ENCODE results near the gene FBXO28.

Gene FBXO28

GRCh38 chr1:224096773-224097172, 17.1 kb upstream of the FBXO28 start:
- no peaks in the 10 kb centered on the region for H3K27me3 ChIP-seq (ENCODE audit: insufficient read depth, low read length)
- H3K9ac ChIP-seq (ENCODE audit: low read depth, low read length): no peak overlapping the region
- H3K4me1 ChIP-seq (ENCODE audit: insufficient read depth, low read length): no peaks in the 10 kb centered on the region
- no peak overlapping the region for H3K4me3 ChIP-seq (ENCODE audit: low read length)
- no peaks in the 10 kb centered on the region for H3K9me3 ChIP-seq (ENCODE audit: insufficient read depth, low read depth, low read length)
- no peak overlapping the region for H3K27ac ChIP-seq (ENCODE audit: low read length)
- no peaks in the 10 kb centered on the region for H3K36me3 ChIP-seq (ENCODE audit: insufficient read depth, low read depth, low read length)

- Histone ChIP-seq H3K4me3 (ENCODE audit: low read length) (no peak overlapping the region), H3K27ac (ENCODE audit: low read length) (no peak overlapping the region)
Observed at GRCh38 chr1:224098007-224098406, 15.9 kb upstream of the FBXO28 start.

GRCh38 chr1:224106568-224107281, 7.2 kb upstream of the FBXO28 start:
- Histone ChIP-seq H3K9me3 (ENCODE audit: insufficient read depth, low read depth, low read length) (no peaks in the 10 kb centered on the region), H3K9ac (ENCODE audit: low read depth, low read length) (peak overlapping the region; percentile 39; the same call in 1 of the 2 replicates), H3K27me3 (ENCODE audit: insufficient read depth, low read length) (no peaks in the 10 kb centered on the region), H3K4me3 (ENCODE audit: low read length) (no peak overlapping the region), H3K27ac (ENCODE audit: low read length) (no peak overlapping the region), H3K36me3 (ENCODE audit: insufficient read depth, low read depth, low read length) (no peaks in the 10 kb centered on the region), H3K4me1 (ENCODE audit: insufficient read depth, low read length) (no peaks in the 10 kb centered on the region)

More at GRCh38 chr1:224098007-224098406, 15.9 kb upstream of the FBXO28 start:
- Histone ChIP-seq H3K9ac (ENCODE audit: low read depth, low read length) (no peak overlapping the region), H3K9me3 (ENCODE audit: insufficient read depth, low read depth, low read length) (no peaks in the 10 kb centered on the region), H3K27me3 (ENCODE audit: insufficient read depth, low read length) (no peaks in the 10 kb centered on the region), H3K36me3 (ENCODE audit: insufficient read depth, low read depth, low read length) (no peaks in the 10 kb centered on the region), H3K4me1 (ENCODE audit: insufficient read depth, low read length) (no peaks in the 10 kb centered on the region)

- Histone ChIP-seq H3K4me3 (ENCODE audit: low read length) (no peak overlapping the region), H3K27ac (ENCODE audit: low read length) (no peak overlapping the region), H3K4me1 (ENCODE audit: insufficient read depth, low read length) (no peaks in the 10 kb centered on the region), H3K36me3 (ENCODE audit: insufficient read depth, low read depth, low read length) (no peaks in the 10 kb centered on the region), H3K9me3 (ENCODE audit: insufficient read depth, low read depth, low read length) (no peaks in the 10 kb centered on the region), H3K27me3 (ENCODE audit: insufficient read depth, low read length) (no peaks in the 10 kb centered on the region), H3K9ac (ENCODE audit: low read depth, low read length) (no peak overlapping the region)
Observed at GRCh38 chr1:224107282-224107625, 6.7 kb upstream of the FBXO28 start.

- no peak overlapping the region for H3K27ac ChIP-seq (ENCODE audit: low read length)
- no peak overlapping the region for H3K4me3 ChIP-seq (ENCODE audit: low read length)
- no peaks in the 10 kb centered on the region for H3K36me3 ChIP-seq (ENCODE audit: insufficient read depth, low read depth, low read length)
- no peaks in the 10 kb centered on the region for H3K27me3 ChIP-seq (ENCODE audit: insufficient read depth, low read length)
- H3K4me1 ChIP-seq (ENCODE audit: insufficient read depth, low read length): peaks cover 5% of the 10 kb centered on the region; the same call in 1 of the 2 replicates
- no peak overlapping the region for H3K9ac ChIP-seq (ENCODE audit: low read depth, low read length)
- no peaks in the 10 kb centered on the region for H3K9me3 ChIP-seq (ENCODE audit: insufficient read depth, low read depth, low read length)
Observed at GRCh38 chr1:224108991-224109390, 4.9 kb upstream of the FBXO28 start.

- no peaks in the 10 kb centered on the region for H3K36me3 ChIP-seq (ENCODE audit: insufficient read depth, low read depth, low read length)
- H3K4me3 ChIP-seq (ENCODE audit: low read length): no peak overlapping the region
- H3K9me3 ChIP-seq (ENCODE audit: insufficient read depth, low read depth, low read length): no peaks in the 10 kb centered on the region
- peaks cover 5% of the 10 kb centered on the region; the same call in 1 of the 2 replicates for H3K4me1 ChIP-seq (ENCODE audit: insufficient read depth, low read length)
- no peak overlapping the region for H3K9ac ChIP-seq (ENCODE audit: low read depth, low read length)
- no peaks in the 10 kb centered on the region for H3K27me3 ChIP-seq (ENCODE audit: insufficient read depth, low read length)
- H3K27ac ChIP-seq (ENCODE audit: low read length): no peak overlapping the region
Observed at GRCh38 chr1:224109981-224110380, 3.9 kb upstream of the FBXO28 start.

GRCh38 chr1:224113005-224113404, 906 bp upstream of the FBXO28 start:
- H3K27me3 ChIP-seq (ENCODE audit: insufficient read depth, low read length): no peaks in the 10 kb centered on the region
- peaks cover 20% of the 10 kb centered on the region for H3K4me1 ChIP-seq (ENCODE audit: insufficient read depth, low read length)
- H3K36me3 ChIP-seq (ENCODE audit: insufficient read depth, low read depth, low read length): peaks cover 6% of the 10 kb centered on the region; the same call in 1 of the 2 replicates
- H3K4me3 ChIP-seq (ENCODE audit: low read length): no peak overlapping the region
- H3K9me3 ChIP-seq (ENCODE audit: insufficient read depth, low read depth, low read length): no peaks in the 10 kb centered on the region
- H3K27ac ChIP-seq (ENCODE audit: low read length): no peak overlapping the region
- no peak overlapping the region for H3K9ac ChIP-seq (ENCODE audit: low read depth, low read length)

GRCh38 chr1:224113545-224113917, 380 bp upstream of the FBXO28 start:
- H3K36me3 ChIP-seq (ENCODE audit: insufficient read depth, low read depth, low read length): peaks cover 10% of the 10 kb centered on the region
- no peaks in the 10 kb centered on the region for H3K9me3 ChIP-seq (ENCODE audit: insufficient read depth, low read depth, low read length)
- H3K4me3 ChIP-seq (ENCODE audit: low read length): peak overlapping the region; percentile 92
- H3K4me1 ChIP-seq (ENCODE audit: insufficient read depth, low read length): peaks cover 20% of the 10 kb centered on the region
- H3K9ac ChIP-seq (ENCODE audit: low read depth, low read length): peak overlapping the region; percentile 92; the same call in 1 of the 2 replicates
- H3K27ac ChIP-seq (ENCODE audit: low read length): peak overlapping the region; percentile 16
- no peaks in the 10 kb centered on the region for H3K27me3 ChIP-seq (ENCODE audit: insufficient read depth, low read length)

GRCh38 chr1:224114787-224115175, 870 bp downstream of the FBXO28 start:
- Histone ChIP-seq H3K27ac (ENCODE audit: low read length) (peak overlapping the region; percentile 91), H3K27me3 (ENCODE audit: insufficient read depth, low read length) (no peaks in the 10 kb centered on the region), H3K4me3 (ENCODE audit: low read length) (peak overlapping the region; percentile 92), H3K9me3 (ENCODE audit: insufficient read depth, low read depth, low read length) (no peaks in the 10 kb centered on the region), H3K4me1 (ENCODE audit: insufficient read depth, low read length) (peaks cover 20% of the 10 kb centered on the region), H3K36me3 (ENCODE audit: insufficient read depth, low read depth, low read length) (peaks cover 19% of the 10 kb centered on the region), H3K9ac (ENCODE audit: low read depth, low read length) (peak overlapping the region; percentile 92)

GRCh38 chr1:224116131-224116530, 2.2 kb downstream of the FBXO28 start:
- Histone ChIP-seq H3K4me1 (ENCODE audit: insufficient read depth, low read length) (peaks cover 20% of the 10 kb centered on the region), H3K27ac (ENCODE audit: low read length) (no peak overlapping the region), H3K27me3 (ENCODE audit: insufficient read depth, low read length) (no peaks in the 10 kb centered on the region), H3K9ac (ENCODE audit: low read depth, low read length) (peak overlapping the region; percentile 92; the same call in 1 of the 2 replicates), H3K4me3 (ENCODE audit: low read length) (peak overlapping the region; percentile 92), H3K9me3 (ENCODE audit: insufficient read depth, low read depth, low read length) (no peaks in the 10 kb centered on the region), H3K36me3 (ENCODE audit: insufficient read depth, low read depth, low read length) (peaks cover 29% of the 10 kb centered on the region)

GRCh38 chr1:224118688-224119087, 4.8 kb downstream of the FBXO28 start:
- no peak overlapping the region for H3K9ac ChIP-seq (ENCODE audit: low read depth, low read length)
- H3K27ac ChIP-seq (ENCODE audit: low read length): no peak overlapping the region
- no peak overlapping the region for H3K4me3 ChIP-seq (ENCODE audit: low read length)
- H3K9me3 ChIP-seq (ENCODE audit: insufficient read depth, low read depth, low read length): no peaks in the 10 kb centered on the region
- peaks cover 16% of the 10 kb centered on the region for H3K4me1 ChIP-seq (ENCODE audit: insufficient read depth, low read length)
- peaks cover 33% of the 10 kb centered on the region for H3K36me3 ChIP-seq (ENCODE audit: insufficient read depth, low read depth, low read length)
- no peaks in the 10 kb centered on the region for H3K27me3 ChIP-seq (ENCODE audit: insufficient read depth, low read length)

GRCh38 chr1:224123136-224123535, 9.2 kb downstream of the FBXO28 start:
- Histone ChIP-seq H3K4me1 (ENCODE audit: insufficient read depth, low read length) (no peaks in the 10 kb centered on the region), H3K27ac (ENCODE audit: low read length) (no peak overlapping the region), H3K9ac (ENCODE audit: low read depth, low read length) (no peak overlapping the region), H3K9me3 (ENCODE audit: insufficient read depth, low read depth, low read length) (no peaks in the 10 kb centered on the region), H3K36me3 (ENCODE audit: insufficient read depth, low read depth, low read length) (peaks cover 41% of the 10 kb centered on the region), H3K27me3 (ENCODE audit: insufficient read depth, low read length) (no peaks in the 10 kb centered on the region), H3K4me3 (ENCODE audit: low read length) (no peak overlapping the region)
